T1000 (cell line): ENCODE results near the gene CPNE7.
"Not testable (repeated sequence)": the region's sequence is repeated elsewhere in the genome, so short reads cannot be mapped to it uniquely, and the experiment has no call there.

ENCODE experiments used
- DNase-seq: peaks from one replicate; lab custom pipeline; 2025; ENCODE audit warnings: mixed read lengths; lab: John Stamatoyannopoulos, UW

The CPNE7 gene

GRCh38 chr16:89565506-89566372 is 9.8 kb upstream of the CPNE7 start:
- DNase-seq: no peak

GRCh38 chr16:89567656-89568594 is 7.6 kb upstream of the CPNE7 start:
- DNase-seq: no peak

DNA sequence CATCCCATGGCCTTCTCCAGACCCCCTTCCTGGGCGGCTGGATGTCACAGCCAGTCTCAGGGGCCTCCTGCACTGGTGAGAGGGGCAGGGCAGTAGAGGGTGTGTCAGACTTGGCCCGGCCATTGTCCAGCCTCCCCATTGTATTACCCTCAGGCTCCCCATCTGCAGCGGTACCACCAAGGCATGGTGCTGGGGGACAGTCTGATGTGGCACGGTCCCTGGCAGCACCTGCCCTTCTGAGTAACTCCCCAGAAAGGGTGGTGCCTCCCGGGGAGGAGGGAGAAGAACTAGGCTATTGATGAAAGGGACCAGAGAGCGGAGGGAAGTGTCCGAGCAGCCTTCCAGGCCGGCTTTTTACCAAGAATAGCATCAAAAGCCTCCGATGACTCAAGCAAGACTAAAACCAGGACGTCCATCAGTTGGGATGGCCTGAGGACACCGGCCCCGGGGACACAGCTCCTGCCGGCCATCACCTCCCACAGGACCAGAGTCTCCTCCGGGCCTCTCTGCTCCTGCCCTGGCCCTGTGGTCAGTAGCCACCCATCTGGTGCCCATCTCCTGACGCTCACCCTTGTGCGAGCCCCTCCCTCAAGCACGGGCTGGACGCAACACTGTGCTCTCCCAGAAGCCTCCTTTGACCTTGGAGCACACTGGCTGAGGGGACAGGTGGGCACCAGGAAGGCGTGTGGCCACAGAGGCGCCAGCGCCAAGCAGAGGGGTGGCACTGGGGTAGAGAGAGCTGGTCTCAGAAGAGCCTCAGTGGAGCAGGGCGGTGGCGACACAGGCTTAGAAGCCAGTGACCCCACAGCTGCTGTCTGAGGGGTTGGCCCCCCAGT is 5.8 kb upstream of the CPNE7 start:
- no peak for DNase-seq

DNA sequence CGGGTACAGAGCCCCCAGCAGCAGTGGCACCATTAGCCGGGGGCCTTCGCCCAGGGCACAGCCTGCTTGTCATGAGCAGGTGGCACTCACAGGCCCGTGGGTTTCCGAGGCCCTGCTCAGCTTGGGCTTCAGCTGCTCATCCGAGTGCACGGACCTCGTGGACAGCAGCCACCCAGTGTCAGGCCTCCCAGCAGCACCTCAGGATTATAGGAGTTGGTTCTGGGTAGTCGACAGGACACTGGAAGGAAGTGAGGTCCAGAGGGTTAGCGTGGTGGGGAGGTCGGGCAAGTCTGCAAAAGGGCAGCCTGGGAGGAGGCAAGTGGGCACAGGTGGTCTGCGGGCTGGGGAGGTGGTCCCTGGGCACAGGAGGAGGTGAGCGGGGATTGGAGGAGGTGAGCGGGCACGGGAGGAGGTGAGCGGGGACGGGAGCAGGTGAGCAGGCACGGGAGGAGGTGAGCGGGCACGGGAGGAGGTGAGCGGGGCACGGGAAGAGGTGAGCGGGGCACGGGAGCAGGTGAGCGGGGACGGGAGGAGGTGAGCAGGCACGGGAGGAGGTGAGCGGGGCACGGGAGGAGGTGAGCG is 5.1 kb upstream of the CPNE7 start:
- DNase-seq: no peak

DNA sequence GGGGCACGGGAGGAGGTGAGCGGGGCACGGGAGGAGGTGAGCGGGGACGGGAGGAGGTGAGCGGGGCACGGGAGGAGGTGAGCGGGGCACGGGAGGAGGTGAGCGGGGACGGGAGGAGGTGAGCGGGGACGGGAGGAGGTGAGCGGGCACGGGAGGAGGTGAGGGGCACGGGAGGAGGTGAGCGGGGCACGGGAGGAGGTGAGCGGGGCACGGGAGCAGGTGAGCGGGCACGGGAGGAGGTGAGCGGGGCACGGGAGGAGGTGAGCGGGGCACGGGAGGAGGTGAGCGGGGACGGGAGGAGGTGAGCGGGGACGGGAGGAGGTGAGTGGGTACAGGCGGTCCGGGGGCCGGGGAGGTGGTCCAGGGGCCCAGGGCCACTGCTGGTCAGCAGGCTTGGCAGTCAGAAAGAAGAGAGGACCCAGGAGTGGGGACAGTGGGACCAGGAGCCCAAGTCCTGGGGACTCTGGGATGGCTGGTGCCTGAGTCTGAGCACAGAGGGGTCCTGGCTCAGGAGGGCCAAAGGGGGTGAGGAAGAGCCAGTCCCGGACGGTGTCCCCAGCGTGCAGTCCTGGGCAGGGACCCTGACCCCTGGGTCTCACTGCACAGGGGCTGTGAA is 4.5 kb upstream of the CPNE7 start:
- DNase-seq: not testable (repeated sequence)

- DNase-seq: no peak
Observed at GRCh38 chr16:89571636-89572035, 3.9 kb upstream of the CPNE7 start.

- DNase-seq: no peak
Observed at GRCh38 chr16:89572073-89572484, 3.5 kb upstream of the CPNE7 start.

- no peak for DNase-seq
Observed at GRCh38 chr16:89572485-89573205, 2.9 kb upstream of the CPNE7 start.

- DNase-seq: no peak
Observed at GRCh38 chr16:89573826-89574680, 1.5 kb upstream of the CPNE7 start.

DNA sequence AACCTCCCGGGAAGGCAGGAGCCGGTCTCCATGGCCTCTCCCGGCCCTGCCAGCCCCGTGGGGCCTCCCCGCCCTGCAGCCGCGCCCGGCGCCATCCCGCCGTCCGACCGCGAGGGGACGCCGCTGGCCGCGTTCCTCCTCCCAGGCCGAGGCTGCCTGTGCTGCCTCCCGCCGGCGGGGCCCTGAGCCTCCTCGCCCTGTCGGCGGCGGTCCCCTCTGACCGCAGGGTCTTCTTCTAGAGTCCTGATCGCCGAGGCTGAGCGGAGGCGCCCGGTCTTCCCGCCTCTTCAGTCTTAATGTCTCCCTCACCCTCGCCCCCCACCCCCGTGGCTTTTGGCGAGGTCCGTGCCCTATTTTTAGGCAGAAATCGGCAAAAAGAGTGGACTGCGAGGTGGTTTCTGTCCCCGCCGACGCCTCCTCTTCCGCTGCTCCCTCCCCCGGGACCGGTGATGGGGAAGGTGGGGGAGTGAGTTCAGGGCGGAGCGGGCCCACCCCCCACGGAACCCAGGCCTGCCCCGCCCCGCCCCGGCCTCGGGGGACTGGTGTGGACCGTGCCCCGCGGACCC is 794 bp upstream of the CPNE7 start:
- DNase-seq: peak; percentile 67

DNA sequence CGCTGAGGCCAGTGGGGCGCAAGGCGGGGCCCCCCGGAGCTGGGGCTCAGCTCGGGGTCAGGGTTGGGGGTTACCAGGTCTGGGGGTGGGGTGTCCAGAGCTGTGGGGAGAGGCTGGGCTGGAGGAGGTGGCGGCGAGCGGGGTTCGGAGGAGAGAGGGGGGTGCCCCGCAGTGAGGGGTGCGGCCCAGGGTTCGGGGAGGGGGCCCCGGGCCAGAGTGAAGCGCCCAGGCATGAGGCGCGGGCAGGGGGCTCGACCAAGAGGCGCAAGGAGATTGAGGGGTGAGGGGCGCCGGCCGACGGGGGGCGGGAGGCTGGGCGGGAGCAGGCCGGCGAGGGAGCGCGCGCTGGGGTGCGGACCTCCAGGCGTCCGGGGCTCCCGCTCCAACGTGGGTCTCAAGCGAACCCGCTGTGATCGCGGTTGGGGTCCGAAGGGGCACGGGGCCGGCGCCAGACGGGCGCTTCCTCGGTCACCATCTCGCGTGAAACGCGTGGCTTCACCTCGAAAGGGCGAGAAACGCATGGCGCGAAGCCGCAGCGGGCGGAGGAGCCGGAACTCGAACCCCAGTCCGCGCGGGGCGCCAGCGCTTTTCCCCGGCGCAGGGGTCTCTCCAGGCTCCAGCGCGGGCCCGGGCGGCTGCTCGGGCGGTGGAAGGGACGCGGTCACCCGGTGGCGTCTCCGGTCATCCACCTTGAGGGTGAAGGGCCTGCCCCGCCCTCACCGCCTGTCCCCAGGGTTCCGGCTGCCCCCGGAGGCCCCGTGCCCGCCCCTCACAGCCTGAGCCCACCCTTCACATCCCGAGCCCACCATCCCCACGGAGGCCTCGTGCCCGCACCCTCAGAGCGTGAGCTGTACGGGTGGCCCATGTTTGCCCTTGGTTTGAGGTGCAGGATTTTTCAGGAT is 846 bp downstream of the CPNE7 start:
- DNase-seq: no peak

DNA sequence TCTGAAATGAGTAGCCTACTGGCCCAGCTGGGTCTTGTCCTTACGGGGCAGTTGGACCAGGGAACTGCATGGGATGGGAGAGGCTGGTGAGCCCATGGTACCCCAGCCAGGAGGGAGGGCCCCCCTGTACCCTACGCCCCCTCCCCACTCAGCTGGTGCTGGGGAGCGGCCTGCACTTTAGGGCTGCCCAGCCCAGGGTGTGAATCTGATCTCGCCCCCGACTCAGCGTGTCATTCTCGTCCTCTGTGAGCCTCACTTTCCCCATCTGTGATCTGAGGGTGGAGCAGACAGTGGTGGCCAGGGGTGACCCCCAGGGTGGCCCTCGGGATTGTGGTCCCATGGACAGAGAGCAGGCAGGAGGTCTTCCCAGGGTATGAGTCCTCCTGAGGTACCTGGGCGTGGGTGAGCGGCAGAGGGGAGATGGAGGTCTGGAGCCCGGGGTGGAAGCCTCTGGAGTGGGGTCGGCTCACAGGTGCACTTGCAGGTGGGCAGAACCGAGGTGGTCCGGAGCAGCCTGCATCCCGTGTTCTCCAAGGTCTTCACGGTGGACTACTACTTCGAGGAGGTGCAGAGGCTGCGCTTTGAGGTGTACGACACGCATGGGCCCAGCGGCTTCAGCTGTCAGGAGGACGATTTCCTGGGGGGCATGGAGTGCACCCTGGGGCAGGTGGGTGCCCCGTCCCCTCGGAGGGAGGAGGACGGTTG is 1.6 kb downstream of the CPNE7 start:
- DNase-seq: no peak

DNA sequence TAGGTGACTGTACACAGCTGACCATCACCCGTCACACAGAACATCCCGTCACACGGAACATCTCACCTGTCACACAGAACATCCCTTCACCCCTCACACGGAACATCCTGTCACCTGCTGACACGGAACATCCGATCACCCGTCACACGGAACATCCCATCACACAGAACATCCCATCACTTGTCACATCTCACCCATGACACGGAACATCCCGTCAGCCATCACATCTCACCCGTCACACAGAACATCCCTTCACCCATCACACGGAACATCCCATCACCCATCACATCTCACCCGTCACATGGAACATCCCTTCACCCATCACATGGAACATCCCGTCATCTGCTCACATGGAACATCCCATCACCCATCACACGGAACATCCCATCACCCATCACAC is 3.8 kb downstream of the CPNE7 start:
- no peak for DNase-seq

- DNase-seq: peak; percentile 87
Observed at GRCh38 chr16:89581045-89581695, 5.6 kb downstream of the CPNE7 start.

GRCh38 chr16:89581861-89582563 is 6.5 kb downstream of the CPNE7 start:
- no peak for DNase-seq

GRCh38 chr16:89582614-89583196 is 7.1 kb downstream of the CPNE7 start:
- no peak for DNase-seq
